ENCODE data around the gene RHOB.

RHOB gene

GRCh38 chr2:20438334-20439192, 8.3 kb upstream of the RHOB start:
- DNase-seq (ENCODE audit: low read depth): no peak

GRCh38 chr2:20439193-20439475, 7.7 kb upstream of the RHOB start:
- no peak for DNase-seq (ENCODE audit: low read depth)

GRCh38 chr2:20439503-20439902, 7.4 kb upstream of the RHOB start:
- no peak for DNase-seq (ENCODE audit: low read depth)

GRCh38 chr2:20440001-20440560, 6.8 kb upstream of the RHOB start:
- DNase-seq (ENCODE audit: low read depth): no peak

DNA sequence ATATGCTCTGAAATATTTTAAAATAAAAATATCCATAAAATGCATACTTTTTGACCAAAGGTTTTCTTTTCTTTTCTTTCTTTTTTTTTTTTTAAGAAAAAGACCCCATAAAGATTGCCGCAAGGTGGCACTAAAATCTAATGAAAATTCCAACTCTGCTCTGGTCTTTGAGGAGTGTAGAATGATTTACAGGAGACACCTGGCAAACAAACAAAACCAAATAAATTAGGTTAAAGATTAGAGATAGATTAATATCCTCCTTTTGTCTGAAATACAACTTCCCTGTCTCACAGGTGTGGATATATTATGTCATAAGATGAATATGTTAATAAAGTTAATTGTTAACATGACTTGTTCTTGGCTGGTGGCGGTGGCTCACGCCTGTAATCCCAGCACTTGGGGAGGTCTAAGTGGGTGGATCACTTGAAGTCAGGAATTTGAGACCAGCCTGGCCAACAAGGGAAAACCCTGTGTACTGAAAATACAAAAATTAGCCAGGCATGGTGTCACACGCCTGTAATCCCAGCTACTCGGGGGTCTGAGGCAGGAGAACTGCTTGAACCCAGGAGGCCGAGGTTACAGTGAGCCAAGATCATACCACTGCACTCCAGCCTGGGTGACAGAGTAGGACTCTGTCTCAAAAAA, 3.5 kb upstream of the RHOB start:
- DNase-seq (ENCODE audit: low read depth): no peak

- DNase-seq (ENCODE audit: low read depth): no peak
Measured at GRCh38 chr2:20444101-20444992, 2.5 kb upstream of the RHOB start.

DNA sequence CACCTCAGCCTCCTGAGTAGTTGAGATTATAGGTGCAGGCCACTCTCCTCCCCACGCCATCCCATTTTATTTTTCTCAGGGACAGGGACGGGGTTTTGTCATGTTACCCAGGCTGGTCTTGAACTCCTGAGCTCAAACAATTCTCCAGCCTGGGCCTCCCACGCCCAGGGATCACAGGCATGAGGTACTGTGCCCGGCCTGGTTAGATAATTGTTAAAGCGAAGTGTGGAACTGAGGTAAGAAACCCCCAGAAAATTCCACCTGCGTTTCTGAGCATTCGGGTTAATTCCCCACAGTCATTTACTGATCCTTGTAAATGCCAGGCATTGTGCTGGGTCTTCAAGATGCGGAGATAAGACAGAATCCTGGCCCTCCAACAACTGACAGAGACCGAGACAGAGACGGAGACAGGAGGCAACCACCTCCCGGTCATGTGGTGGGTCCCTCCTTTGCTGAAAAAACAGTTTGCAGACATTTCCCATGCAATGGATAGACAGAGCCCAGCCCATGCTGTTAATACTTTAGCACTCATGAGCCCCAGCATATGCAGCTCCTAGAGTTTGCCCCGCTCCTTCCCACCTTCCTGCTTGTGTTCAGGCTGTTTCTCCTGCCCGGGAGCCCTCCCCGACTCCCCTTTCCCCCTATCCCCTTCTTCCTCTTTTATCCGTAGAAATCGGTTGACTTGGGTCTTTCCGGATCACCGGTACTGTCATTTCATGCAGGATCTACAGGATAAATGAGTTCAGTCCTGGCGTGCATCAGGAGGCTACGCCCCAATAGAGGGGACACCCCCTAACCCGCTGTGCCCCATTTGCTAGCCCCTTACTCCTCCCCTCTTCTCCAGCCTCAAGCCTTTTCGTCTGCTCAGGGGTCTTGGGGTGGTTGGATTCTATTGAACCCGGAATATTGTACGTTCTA, 1.6 kb upstream of the RHOB start:
- DNase-seq (ENCODE audit: low read depth): no peak

DNA sequence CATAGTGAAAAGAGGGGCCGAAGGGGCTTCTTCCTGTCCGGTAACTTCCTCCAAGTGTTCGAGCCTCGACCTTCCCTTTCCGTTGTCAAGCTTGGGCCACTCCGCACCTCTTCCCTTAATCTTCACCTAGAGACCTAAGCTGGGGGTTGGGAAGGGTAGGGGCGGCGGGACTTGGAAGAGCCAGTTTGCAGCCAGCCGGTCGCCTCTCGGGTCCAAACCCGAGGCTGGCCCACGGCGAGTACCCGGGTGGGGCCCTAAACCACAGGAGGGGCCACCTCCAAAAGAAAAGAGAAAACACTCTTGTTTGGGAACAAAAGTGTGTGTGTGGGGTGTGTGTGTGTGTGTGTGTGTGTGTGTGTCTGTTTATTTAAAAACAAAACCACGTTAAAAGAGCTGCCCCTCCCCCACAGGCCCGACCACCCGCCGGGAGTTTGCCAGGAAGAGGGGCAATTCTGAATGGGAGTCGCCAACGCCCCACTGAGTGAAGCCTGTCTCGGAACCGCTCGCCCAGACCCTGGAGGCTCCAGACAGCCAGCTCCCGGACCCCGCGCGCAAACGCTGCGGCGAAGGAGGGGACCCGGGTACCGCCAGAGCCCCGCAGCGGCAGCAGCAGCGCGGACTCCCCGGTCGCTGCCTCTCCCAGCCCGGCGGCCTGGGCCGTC, 488 bp upstream of the RHOB start:
- DNase-seq (ENCODE audit: low read depth): no peak

DNA sequence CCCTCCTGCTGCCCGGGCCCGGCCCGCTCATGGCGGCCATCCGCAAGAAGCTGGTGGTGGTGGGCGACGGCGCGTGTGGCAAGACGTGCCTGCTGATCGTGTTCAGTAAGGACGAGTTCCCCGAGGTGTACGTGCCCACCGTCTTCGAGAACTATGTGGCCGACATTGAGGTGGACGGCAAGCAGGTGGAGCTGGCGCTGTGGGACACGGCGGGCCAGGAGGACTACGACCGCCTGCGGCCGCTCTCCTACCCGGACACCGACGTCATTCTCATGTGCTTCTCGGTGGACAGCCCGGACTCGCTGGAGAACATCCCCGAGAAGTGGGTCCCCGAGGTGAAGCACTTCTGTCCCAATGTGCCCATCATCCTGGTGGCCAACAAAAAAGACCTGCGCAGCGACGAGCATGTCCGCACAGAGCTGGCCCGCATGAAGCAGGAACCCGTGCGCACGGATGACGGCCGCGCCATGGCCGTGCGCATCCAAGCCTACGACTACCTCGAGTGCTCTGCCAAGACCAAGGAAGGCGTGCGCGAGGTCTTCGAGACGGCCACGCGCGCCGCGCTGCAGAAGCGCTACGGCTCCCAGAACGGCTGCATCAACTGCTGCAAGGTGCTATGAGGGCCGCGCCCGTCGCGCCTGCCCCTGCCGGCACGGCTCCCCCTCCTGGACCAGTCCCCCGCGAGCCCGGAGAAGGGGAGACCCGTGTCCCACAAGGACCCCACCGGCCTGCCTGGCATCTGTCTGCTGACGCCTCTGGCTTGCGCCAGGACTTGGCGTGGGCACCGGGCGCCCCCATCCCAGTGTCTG, 767 bp downstream of the RHOB start:
- DNase-seq (ENCODE audit: low read depth): no peak

GRCh38 chr2:20448246-20448976, 1.5 kb downstream of the RHOB start:
- DNase-seq (ENCODE audit: low read depth): no peak

DNA sequence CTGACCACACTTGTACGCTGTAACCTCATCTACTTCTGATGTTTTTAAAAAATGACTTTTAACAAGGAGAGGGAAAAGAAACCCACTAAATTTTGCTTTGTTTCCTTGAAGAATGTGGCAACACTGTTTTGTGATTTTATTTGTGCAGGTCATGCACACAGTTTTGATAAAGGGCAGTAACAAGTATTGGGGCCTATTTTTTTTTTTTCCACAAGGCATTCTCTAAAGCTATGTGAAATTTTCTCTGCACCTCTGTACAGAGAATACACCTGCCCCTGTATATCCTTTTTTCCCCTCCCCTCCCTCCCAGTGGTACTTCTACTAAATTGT, 2.1 kb downstream of the RHOB start:
- DNase-seq (ENCODE audit: low read depth): no peak

GRCh38 chr2:20449501-20450200, 2.8 kb downstream of the RHOB start:
- no peak for DNase-seq (ENCODE audit: low read depth)

DNA sequence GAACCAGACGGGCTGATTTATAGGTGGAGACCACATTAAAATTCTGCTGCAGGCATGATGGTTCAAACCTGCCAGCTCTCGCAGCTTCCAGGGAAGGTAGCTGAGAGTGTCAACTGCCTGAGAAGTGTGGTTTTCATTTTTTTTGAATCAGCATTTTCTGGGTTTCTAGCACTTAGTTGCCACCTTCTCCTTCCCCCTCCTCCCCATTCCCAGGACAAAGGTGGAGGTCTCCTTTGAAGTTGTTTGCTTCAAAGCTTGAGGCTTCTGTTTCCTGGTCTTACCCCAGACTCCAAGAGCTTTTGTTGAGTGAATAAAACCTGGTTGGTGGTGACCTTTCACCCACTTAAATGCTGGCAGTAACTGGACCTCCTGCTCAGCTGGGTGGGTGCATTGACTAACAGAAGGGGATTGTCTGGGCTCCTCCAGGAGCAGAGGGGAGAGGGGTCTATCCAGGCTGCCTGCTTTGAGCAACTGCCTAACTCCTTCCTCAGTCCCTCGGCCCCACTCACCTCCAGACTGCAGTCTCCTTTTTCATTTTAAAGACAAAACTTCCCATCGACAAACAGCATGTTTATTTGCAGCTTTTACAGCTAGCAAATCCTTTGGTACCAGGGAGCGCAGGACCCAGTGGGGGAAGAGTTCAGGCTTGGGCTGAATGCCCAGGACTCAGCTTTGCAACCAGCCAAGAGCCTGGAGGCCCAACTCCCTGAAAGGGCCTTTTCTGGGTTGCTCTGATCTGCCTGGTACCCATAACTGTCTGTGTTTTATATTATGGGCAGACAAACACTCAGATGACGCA, 3.5 kb downstream of the RHOB start:
- DNase-seq (ENCODE audit: low read depth): no peak

DNA sequence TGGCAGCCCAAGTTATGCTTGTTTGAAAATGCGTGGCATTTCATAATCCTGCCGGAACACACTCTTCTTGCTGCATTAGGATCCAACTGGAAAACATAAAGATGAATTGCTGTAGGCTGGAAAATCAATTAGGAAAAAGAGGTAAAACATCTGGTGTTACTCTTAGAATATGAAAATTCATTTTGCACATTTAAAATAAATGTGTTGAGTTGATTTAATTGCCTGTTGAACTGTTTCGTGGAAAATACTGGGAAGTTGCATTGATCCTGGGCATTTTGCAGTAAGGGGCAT, 4.1 kb downstream of the RHOB start:
- DNase-seq (ENCODE audit: low read depth): no peak

- no peak for DNase-seq (ENCODE audit: low read depth)
Measured at GRCh38 chr2:20451341-20451740, 4.5 kb downstream of the RHOB start.

DNA sequence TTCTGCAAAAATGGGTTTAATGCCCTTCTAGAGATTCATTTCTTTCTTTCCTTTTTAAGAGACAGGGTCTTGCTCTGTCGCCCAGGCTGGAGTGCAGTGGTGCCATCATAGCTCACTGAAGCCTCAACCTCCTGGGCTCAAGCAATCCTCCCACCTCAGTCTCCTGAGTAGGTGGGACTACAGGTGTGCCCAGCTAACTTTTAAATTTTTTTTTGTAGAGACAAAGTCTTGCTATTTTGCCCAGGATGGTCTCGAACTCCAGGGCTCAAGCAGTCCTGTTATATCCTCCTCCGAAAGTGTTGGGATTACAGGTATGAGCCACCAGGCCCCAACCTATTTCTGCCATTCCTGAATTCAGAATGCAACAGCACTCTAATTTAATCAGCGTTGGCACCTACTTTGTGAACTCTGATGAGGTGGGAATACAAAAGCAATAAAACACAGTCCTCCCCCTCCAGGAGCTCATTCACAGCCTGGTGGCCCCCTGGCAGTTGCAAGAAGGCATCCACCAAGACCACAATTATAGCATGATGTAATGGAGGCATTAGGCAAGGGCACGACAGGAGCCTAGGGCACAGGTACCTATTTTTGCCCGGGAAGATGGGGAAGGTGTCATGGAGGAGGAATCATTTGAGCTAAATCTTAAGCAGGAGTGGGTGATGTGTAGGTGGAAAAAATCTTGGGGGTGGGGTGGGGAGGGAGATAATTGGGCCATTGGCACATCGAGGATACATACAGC, 5.1 kb downstream of the RHOB start:
- no peak for DNase-seq (ENCODE audit: low read depth)

DNA sequence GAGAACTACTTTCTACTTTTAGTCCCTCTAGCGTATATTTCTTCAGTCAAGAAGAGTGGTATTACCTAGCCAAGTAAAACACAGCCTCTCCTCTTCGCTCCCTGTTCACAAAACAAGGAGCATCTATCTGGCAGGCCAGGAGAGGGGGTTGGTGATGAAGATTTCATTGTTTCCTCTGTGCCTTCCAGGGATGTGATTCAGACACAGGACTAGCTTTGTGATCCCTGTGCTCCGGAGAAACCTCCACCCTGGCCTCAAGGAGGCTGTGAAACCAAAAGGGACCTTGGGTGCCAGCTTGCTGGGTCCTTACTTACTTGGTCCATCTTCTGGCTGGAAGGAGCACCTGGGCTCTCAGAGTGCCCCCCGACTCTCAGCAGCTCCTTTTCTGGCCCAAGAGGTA, 5.7 kb downstream of the RHOB start:
- DNase-seq (ENCODE audit: low read depth): no peak

DNA sequence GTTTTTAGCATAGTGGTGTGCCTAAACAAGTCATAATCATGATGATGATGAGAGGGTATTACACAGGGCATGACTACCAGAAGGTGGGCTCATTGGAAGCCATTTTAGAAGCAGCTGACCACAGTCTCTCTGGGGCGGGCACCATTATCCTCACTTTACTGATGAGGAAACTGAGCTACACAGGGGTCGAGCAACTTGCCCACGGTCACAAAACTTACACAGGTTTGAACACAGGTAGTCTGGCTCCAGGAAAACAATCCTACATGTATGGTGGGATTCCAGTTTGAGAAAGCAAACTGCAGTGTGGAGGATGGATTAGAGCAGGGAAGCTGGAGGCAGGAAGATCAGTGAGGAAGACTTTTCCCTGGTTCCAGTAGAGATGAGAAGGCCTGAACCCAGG, 6.2 kb downstream of the RHOB start:
- DNase-seq (ENCODE audit: low read depth): no peak
